ENCODE data around the gene ELOVL1.
A peak's percentile ranks its signal among the peaks of the same experiment; 100 is the strongest.
"Not testable (repeated sequence)": the region's sequence is repeated elsewhere in the genome, so short reads cannot be mapped to it uniquely, and the experiment has no call there.

The ELOVL1 gene

GRCh38 chr1:43367904-43368645, at the start of gene ELOVL1:
Gene ELOVL1, minus strand, starts transcription at chr1:43368011. Its CDS starts 2,402 bp downstream, at chr1:43365609.
- no peak for DNase-seq (ENCODE audit: low read depth, low spot score)

- DNase-seq (ENCODE audit: low read depth, low spot score): no peak
These were observed 48.1 kb upstream of the ELOVL1 start for GRCh38 chr1:43415901-43416300.

- peak; percentile 33 for DNase-seq (ENCODE audit: low read depth, low spot score)
These were observed 46.9 kb upstream of the ELOVL1 start for GRCh38 chr1:43414634-43415223.

GRCh38 chr1:43413426-43413825, 45.6 kb upstream of the ELOVL1 start:
- not testable (repeated sequence) for DNase-seq (ENCODE audit: low read depth, low spot score)

- DNase-seq (ENCODE audit: low read depth, low spot score): no peak
These were observed 42.8 kb upstream of the ELOVL1 start for GRCh38 chr1:43410571-43410970.

- DNase-seq (ENCODE audit: low read depth, low spot score): no peak
These were observed 38.0 kb upstream of the ELOVL1 start for GRCh38 chr1:43405876-43406234.

GRCh38 chr1:43405219-43405875, 37.5 kb upstream of the ELOVL1 start:
- no peak for DNase-seq (ENCODE audit: low read depth, low spot score)

- DNase-seq (ENCODE audit: low read depth, low spot score): no peak
These were observed 36.5 kb upstream of the ELOVL1 start for GRCh38 chr1:43404353-43404752.

- DNase-seq (ENCODE audit: low read depth, low spot score): no peak
These were observed 34.5 kb upstream of the ELOVL1 start for GRCh38 chr1:43402089-43402865.

- DNase-seq (ENCODE audit: low read depth, low spot score): not testable (repeated sequence)
These were observed 32.6 kb upstream of the ELOVL1 start for GRCh38 chr1:43400441-43400840.

GRCh38 chr1:43398227-43398626, 30.4 kb upstream of the ELOVL1 start:
- no peak for DNase-seq (ENCODE audit: low read depth, low spot score)

- DNase-seq (ENCODE audit: low read depth, low spot score): no peak
These were observed 28.2 kb upstream of the ELOVL1 start for GRCh38 chr1:43396059-43396458.

- no peak for DNase-seq (ENCODE audit: low read depth, low spot score)
These were observed 27.7 kb upstream of the ELOVL1 start for GRCh38 chr1:43395523-43395922.

- DNase-seq (ENCODE audit: low read depth, low spot score): no peak
These were observed 24.9 kb upstream of the ELOVL1 start for GRCh38 chr1:43392702-43393101.

GRCh38 chr1:43389326-43390313, 21.8 kb upstream of the ELOVL1 start, which contains the start of the genes MED8 and SZT2:
Gene MED8, minus strand, starts transcription at chr1:43389800. Its CDS starts 36 bp downstream, at chr1:43389764.
Gene SZT2, plus strand, starts transcription at chr1:43389899. Its CDS starts 70 bp downstream, at chr1:43389969.
- DNase-seq (ENCODE audit: low read depth, low spot score): peak; percentile 93

- DNase-seq (ENCODE audit: low read depth, low spot score): no peak
These were observed 20.8 kb upstream of the ELOVL1 start for GRCh38 chr1:43388613-43389012.

GRCh38 chr1:43387976-43388599, 20.3 kb upstream of the ELOVL1 start:
- DNase-seq (ENCODE audit: low read depth, low spot score): no peak

- DNase-seq (ENCODE audit: low read depth, low spot score): no peak
These were observed 18.9 kb upstream of the ELOVL1 start for GRCh38 chr1:43386676-43387075.

GRCh38 chr1:43383449-43383848, 15.6 kb upstream of the ELOVL1 start:
- no peak for DNase-seq (ENCODE audit: low read depth, low spot score)
